Measurements from ENCODE around the gene CEBPA. TPM values are rescaled to one million over a fixed set of nuclear protein-coding genes. Genes with fewer than 3 reads are reported as not detected.

Gene CEBPA
- total and polyA plus RNA-seq, 2 donors (not counting 1 experiment from before 2014, with no cell fraction given) = 1.7 to 2.6 TPM

DNA sequence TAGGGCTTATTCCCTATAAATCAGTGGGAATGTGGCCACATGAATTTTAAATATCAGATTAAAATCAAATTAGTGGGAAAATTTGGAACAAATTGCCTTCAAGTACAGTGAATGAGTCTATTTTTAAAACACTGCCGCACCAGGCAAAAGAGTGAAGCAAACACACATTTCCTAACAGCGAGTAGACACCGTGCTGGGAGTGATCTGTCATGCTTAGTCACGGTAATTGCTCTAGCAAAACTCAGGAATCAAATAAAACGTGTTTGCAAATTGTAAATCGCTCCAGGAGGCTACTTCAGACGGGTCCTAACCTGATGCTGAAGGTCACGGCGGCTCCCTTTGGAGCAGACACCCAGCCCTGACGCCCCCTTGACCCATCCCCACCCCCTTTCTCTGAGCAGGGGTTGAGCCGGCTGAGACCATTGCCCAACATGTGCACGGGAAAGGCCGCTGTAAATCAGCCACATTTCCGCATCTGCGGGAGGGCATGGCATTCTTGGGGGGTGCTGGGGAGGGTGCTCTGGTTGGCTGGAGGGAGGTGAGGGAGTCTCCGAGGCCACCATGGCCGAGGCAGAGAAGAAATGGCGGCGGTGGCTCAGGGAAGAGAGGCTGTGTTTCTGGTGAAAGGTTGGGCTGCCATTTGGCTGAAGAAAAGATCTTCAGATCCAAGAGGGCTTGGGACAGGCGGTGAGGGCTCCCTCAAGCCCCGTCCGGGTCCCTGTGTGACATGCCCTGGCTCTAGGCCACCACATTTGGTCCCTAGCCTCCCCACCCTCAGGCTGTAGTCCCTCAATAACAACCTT lies 8.9 kb downstream of the CEBPA start:
- POLR2A ChIA-PET = no interaction called here
- no peaks in the 10 kb centered on the region for H3K4me1 ChIP-seq (ENCODE audit: control insufficient read depth in 2 of 2, insufficient read depth in 2 of 2, low read length in 2 of 2)
- H3K27ac ChIP-seq (ENCODE audit: low read length in 2 of 2) = no peak overlapping the region
- Mint-ChIP-seq H3K27ac (no peak overlapping the region), H3K4me1 (no peaks in the 10 kb centered on the region), H3K27me3 (peaks cover 27% of the 10 kb centered on the region), H3K4me3 (no peak overlapping the region), H3K9me3 (ENCODE audit: insufficient read depth) (peaks cover 5% of the 10 kb centered on the region)
- peaks cover 0 to 46% (median 9%) of the 10 kb centered on the region in 4 experiments for H3K27me3 ChIP-seq (replicated peaks in 1 of 4; ENCODE audit: control extremely low read depth in 1 of 4, control insufficient read depth in 3 of 4, insufficient read depth in 4 of 4, low read length in 3 of 4)
- no peaks in the 10 kb centered on the region for H3K79me2 ChIP-seq (ENCODE audit: control insufficient read depth, insufficient read depth, low read length)
- H2AFZ ChIP-seq (ENCODE audit: insufficient read depth, low read depth, low read length, poor library complexity, severe bottlenecking) = peak overlapping the region; percentile 38
- no peak for TF ChIP-seq EZH2 (IDR thresholded peaks at IDR 0.05; ENCODE audit: borderline replicate concordance, insufficient read depth, low read depth, low read length, poor library complexity, severe bottlenecking)
- TF ChIP-seq, protein P1, sequence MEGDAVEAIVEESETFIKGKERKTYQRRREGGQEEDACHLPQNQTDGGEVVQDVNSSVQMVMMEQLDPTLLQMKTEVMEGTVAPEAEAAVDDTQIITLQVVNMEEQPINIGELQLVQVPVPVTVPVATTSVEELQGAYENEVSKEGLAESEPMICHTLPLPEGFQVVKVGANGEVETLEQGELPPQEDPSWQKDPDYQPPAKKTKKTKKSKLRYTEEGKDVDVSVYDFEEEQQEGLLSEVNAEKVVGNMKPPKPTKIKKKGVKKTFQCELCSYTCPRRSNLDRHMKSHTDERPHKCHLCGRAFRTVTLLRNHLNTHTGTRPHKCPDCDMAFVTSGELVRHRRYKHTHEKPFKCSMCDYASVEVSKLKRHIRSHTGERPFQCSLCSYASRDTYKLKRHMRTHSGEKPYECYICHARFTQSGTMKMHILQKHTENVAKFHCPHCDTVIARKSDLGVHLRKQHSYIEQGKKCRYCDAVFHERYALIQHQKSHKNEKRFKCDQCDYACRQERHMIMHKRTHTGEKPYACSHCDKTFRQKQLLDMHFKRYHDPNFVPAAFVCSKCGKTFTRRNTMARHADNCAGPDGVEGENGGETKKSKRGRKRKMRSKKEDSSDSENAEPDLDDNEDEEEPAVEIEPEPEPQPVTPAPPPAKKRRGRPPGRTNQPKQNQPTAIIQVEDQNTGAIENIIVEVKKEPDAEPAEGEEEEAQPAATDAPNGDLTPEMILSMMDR (IDR thresholded peaks at IDR 0.05) = no peak
- DNase-seq (no peak), ATAC-seq (ENCODE audit: low read depth) (no peak)
- H3K4me2 ChIP-seq (replicated peaks; ENCODE audit: low read depth, low read length, poor library complexity, severe bottlenecking) = no peak overlapping the region
- peaks cover 0 to 22% (median 12%) of the 10 kb centered on the region in 3 donors for H3K9me3 ChIP-seq (ENCODE audit: control extremely low read depth in 1 of 3, control insufficient read depth in 2 of 3, insufficient read depth in 1 of 3, low read length in 2 of 3)
- no peaks in the 10 kb centered on the region for H3K36me3 ChIP-seq (replicated peaks in 1 of 2; ENCODE audit: control extremely low read depth in 1 of 2, control insufficient read depth in 1 of 2, extremely low read depth in 1 of 2, insufficient read depth in 2 of 2, low read length in 1 of 2)
- no peak overlapping the region for H3K9ac ChIP-seq (ENCODE audit: low read length)
- intact Hi-C loops (cut with micrococcal nuclease) = no loop called here
- 26% methylated on average over 20 of the region's 22 CpGs for WGBS (ENCODE audit: insufficient coverage)
- no peaks in the 10 kb centered on the region for H4K20me1 ChIP-seq (ENCODE audit: control insufficient read depth, insufficient read depth, low read length, poor library complexity, severe bottlenecking)
- H3K4me3 ChIP-seq (ENCODE audit: control extremely low read depth in 1 of 5, extremely low read depth in 1 of 5, insufficient read depth in 1 of 5, low read depth in 2 of 5, low read length in 4 of 5) = peak overlapping the region in 1 of 5 experiments; percentile 27
- CTCF ChIA-PET = no interaction called here

DNA sequence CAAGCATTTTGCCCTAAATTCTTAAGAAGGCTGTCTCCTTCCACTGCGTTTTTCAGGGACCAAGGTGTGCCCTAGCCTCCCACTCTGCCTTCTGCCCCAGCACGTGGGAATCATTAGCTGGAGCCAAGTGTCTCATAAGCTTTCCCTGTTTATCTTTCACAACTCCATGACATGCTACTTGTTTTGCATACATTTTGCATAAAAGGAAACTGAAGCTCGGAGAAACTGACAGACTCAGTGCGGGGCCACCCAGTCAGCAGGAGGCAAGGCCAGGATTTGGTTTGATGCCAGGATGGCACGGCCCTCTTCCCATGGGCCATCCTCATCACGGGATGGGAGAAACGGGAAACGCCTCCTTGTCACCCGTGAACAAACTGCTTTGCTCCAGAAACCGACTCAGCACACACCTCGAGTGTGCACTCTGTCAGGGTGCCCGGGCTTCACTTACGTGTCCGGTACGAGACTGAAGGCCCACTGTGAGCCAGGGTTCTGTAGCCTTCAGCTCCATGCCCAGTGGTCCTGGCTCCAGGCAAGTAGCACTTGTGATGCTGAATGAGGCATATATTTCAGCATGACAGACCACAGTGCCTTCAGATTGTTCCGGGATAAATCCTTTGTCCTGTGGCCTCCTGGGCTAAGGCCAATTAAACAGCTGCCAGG lies 9.6 kb downstream of the CEBPA start:
- 67% methylated on average over 16 of the region's 16 CpGs for WGBS (ENCODE audit: insufficient coverage)
- CTCF ChIA-PET = no interaction called here
- Histone ChIP-seq H3K4me3 (ENCODE audit: control extremely low read depth in 1 of 5, extremely low read depth in 1 of 5, insufficient read depth in 1 of 5, low read depth in 2 of 5, low read length in 4 of 5) (peak overlapping the region in 1 of 5 experiments; percentile 27), H3K27ac (ENCODE audit: low read length in 2 of 2) (no peak overlapping the region), H3K4me1 (ENCODE audit: control insufficient read depth in 2 of 2, insufficient read depth in 2 of 2, low read length in 2 of 2) (no peaks in the 10 kb centered on the region), H4K20me1 (ENCODE audit: control insufficient read depth, insufficient read depth, low read length, poor library complexity, severe bottlenecking) (no peaks in the 10 kb centered on the region), H3K79me2 (ENCODE audit: control insufficient read depth, insufficient read depth, low read length) (no peaks in the 10 kb centered on the region), H3K27me3 (replicated peaks in 1 of 4; ENCODE audit: control extremely low read depth in 1 of 4, control insufficient read depth in 3 of 4, insufficient read depth in 4 of 4, low read length in 3 of 4) (peaks cover 0 to 43% (median 8%) of the 10 kb centered on the region in 4 experiments), H3K9me3 (ENCODE audit: control extremely low read depth in 1 of 3, control insufficient read depth in 2 of 3, insufficient read depth in 1 of 3, low read length in 2 of 3) (peaks cover 0 to 22% (median 20%) of the 10 kb centered on the region in 3 donors), H3K4me2 (replicated peaks; ENCODE audit: low read depth, low read length, poor library complexity, severe bottlenecking) (no peak overlapping the region), H2AFZ (ENCODE audit: insufficient read depth, low read depth, low read length, poor library complexity, severe bottlenecking) (no peak overlapping the region), H3K36me3 (replicated peaks in 1 of 2; ENCODE audit: control extremely low read depth in 1 of 2, control insufficient read depth in 1 of 2, extremely low read depth in 1 of 2, insufficient read depth in 2 of 2, low read length in 1 of 2) (no peaks in the 10 kb centered on the region), H3K9ac (ENCODE audit: low read length) (no peak overlapping the region)
- H3K4me1 Mint-ChIP-seq = no peaks in the 10 kb centered on the region
- TF ChIP-seq EZH2 (IDR thresholded peaks at IDR 0.05; ENCODE audit: borderline replicate concordance, insufficient read depth, low read depth, low read length, poor library complexity, severe bottlenecking) = no peak
- TF ChIP-seq, protein P1 (IDR thresholded peaks at IDR 0.05) = no peak
- no peak overlapping the region for H3K4me3 Mint-ChIP-seq
- DNase-seq = no peak
- no peak overlapping the region for H3K27ac Mint-ChIP-seq
- ATAC-seq (ENCODE audit: low read depth) = no peak
- H3K9me3 Mint-ChIP-seq (ENCODE audit: insufficient read depth) = peaks cover 9% of the 10 kb centered on the region
- peaks cover 32% of the 10 kb centered on the region for H3K27me3 Mint-ChIP-seq
- POLR2A ChIA-PET = no interaction called here
- intact Hi-C loops (cut with micrococcal nuclease) = no loop called here

Measured in B cell (primary cell).